Measurements from ENCODE around the gene RSPH10B.

DNA sequence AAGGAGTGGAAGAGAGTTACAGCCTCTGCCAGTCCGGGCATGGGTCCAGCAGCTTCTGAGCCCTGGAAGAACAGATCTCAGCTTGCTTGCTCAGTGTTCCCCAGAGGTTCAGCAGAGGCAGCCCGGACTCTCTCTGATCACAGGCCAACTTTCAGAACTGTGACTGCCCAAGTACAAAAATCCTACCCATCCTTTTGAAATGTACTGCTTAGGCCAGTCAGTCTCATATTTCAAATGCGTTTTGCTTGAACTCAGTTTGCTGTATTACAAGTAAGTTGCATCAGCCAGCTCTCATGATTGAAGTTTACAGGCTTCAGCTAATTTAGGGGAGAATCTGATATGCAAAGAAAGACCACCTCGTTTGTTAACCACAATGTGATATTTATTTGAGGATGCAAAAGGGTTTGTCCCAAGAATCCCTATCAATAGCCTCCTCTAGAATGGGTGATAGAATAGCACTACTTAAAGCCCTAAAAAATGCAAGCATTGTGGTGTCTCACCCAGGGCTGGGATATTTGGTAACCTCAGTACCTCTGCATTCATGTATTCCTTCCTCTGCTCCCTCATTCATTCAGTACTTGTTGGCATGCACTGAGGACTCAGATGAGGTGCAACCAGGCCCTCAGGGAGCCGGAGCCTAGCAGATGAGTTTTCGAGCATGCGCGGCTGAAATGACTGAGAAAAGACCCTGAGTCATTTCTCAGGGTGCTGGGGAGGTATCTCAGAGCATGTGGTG lies 45.6 kb upstream of the RSPH10B start:
- TF ChIP-seq, protein P1, sequence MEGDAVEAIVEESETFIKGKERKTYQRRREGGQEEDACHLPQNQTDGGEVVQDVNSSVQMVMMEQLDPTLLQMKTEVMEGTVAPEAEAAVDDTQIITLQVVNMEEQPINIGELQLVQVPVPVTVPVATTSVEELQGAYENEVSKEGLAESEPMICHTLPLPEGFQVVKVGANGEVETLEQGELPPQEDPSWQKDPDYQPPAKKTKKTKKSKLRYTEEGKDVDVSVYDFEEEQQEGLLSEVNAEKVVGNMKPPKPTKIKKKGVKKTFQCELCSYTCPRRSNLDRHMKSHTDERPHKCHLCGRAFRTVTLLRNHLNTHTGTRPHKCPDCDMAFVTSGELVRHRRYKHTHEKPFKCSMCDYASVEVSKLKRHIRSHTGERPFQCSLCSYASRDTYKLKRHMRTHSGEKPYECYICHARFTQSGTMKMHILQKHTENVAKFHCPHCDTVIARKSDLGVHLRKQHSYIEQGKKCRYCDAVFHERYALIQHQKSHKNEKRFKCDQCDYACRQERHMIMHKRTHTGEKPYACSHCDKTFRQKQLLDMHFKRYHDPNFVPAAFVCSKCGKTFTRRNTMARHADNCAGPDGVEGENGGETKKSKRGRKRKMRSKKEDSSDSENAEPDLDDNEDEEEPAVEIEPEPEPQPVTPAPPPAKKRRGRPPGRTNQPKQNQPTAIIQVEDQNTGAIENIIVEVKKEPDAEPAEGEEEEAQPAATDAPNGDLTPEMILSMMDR (IDR thresholded peaks at IDR 0.05) = no peak
- TF ChIP-seq POLR2A (IDR thresholded peaks at IDR 0.05) = peak in 1 of 2 donors; percentile 22
